Measurements from ENCODE around the gene TPRN.
A peak's percentile ranks its signal among the peaks of the same experiment; 100 is the strongest.

TPRN gene

DNA sequence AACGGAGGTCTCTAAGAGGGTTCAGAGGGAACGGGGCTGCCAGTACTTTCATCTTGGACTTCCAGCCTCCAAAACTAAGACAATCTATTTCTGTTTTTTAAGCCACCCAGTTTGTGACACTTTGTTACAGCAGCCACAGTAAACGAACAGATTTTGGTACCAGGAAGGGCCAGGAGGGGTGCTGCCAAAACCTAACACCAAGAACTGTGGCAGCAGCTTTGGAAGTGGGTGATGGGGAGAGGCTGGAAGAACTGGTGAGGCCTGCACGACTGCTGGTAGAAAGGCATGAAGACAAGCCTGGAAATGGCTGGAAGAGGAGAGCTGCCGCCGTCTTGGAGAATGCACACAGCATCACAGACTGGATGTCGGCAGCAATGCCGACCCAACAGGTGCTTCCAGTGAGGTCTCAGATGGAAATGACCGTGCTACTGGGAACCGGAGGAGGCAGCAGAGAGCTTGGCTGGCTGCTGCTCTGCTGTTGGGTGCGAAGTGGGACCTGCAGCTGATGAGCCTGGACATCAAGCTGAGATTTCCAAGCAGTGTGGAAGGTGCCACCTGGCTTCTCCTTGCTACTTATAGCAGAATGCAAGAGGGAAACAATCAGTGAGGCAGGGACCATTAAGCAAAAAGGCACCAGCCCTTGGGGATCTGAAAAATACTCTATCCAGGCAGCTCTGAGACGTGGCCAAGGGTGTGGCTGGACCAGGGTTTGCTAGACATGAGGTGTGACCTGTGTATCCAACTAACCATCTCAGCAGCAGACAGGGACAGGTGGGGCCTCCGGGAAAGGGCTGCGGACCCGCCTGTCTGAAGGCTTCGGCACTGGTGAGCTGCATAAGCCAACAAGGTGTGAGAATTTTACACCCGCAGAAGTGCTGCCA, 24.0 kb downstream of the TPRN start:
- FAIRE-seq: peak; percentile 87
- peak; percentile 89 for DNase-seq (ENCODE audit: insufficient read length, low spot score)
- no peak for TF ChIP-seq PAX5 (IDR thresholded peaks at IDR 0.05; ENCODE audit: insufficient read depth, low read length, severe bottlenecking)
- no peak for TF ChIP-seq SPI1 (IDR thresholded peaks at IDR 0.05; ENCODE audit: low read depth, low read length)
- TF ChIP-seq TAF1 (IDR thresholded peaks at IDR 0.05; ENCODE audit: low read depth, low read length): no peak
- no peak for TF ChIP-seq POU2F2 (IDR thresholded peaks at IDR 0.05; ENCODE audit: low read depth, low read length)
- no peak for TF ChIP-seq POLR2A (IDR thresholded peaks at IDR 0.05; ENCODE audit: low read depth, low read length)
- TF ChIP-seq POLR2AphosphoS5 (IDR thresholded peaks at IDR 0.05; ENCODE audit: low read depth, low read length): no peak

GRCh38 chr9:137175345-137175961, 25.1 kb downstream of the TPRN start:
- no peak for FAIRE-seq
- TF ChIP-seq SPI1 (IDR thresholded peaks at IDR 0.05; ENCODE audit: low read depth, low read length) (no peak), TAF1 (IDR thresholded peaks at IDR 0.05; ENCODE audit: low read depth, low read length) (no peak), POLR2A (IDR thresholded peaks at IDR 0.05; ENCODE audit: low read depth, low read length) (0 out of 2 replicates have a peak, but pooled peaks have one; percentile 12), POLR2AphosphoS5 (IDR thresholded peaks at IDR 0.05; ENCODE audit: low read depth, low read length) (no peak; the same call in 1 of the 2 replicates)

GRCh38 chr9:137174722-137175293, 25.7 kb downstream of the TPRN start:
- TF ChIP-seq POLR2AphosphoS5 (IDR thresholded peaks at IDR 0.05; ENCODE audit: low read depth, low read length) (no peak), POU2F2 (IDR thresholded peaks at IDR 0.05; ENCODE audit: low read depth, low read length) (no peak), SPI1 (IDR thresholded peaks at IDR 0.05; ENCODE audit: low read depth, low read length) (no peak), PAX5 (IDR thresholded peaks at IDR 0.05; ENCODE audit: insufficient read depth, low read length, severe bottlenecking) (no peak), TAF1 (IDR thresholded peaks at IDR 0.05; ENCODE audit: low read depth, low read length) (no peak), POLR2A (IDR thresholded peaks at IDR 0.05; ENCODE audit: low read depth, low read length) (no peak)
- DNase-seq (ENCODE audit: insufficient read length, low spot score) (no peak), FAIRE-seq (no peak)

More at GRCh38 chr9:137175345-137175961, 25.1 kb downstream of the TPRN start:
- no peak for DNase-seq (ENCODE audit: insufficient read length, low spot score)

GRCh38 chr9:137173796-137174664, 26.5 kb downstream of the TPRN start:
- no peak for FAIRE-seq
- no peak for DNase-seq (ENCODE audit: insufficient read length, low spot score)

GRCh38 chr9:137172901-137173795, 27.4 kb downstream of the TPRN start:
- DNase-seq (ENCODE audit: insufficient read length, low spot score): no peak
- no peak for TF ChIP-seq POU2F2 (IDR thresholded peaks at IDR 0.05; ENCODE audit: low read depth, low read length)
- no peak for TF ChIP-seq SPI1 (IDR thresholded peaks at IDR 0.05; ENCODE audit: low read depth, low read length)
- no peak for TF ChIP-seq TAF1 (IDR thresholded peaks at IDR 0.05; ENCODE audit: low read depth, low read length)
- TF ChIP-seq PAX5 (IDR thresholded peaks at IDR 0.05; ENCODE audit: insufficient read depth, low read length, severe bottlenecking): no peak
- TF ChIP-seq POLR2A (IDR thresholded peaks at IDR 0.05; ENCODE audit: low read depth, low read length): no peak
- no peak for TF ChIP-seq POLR2AphosphoS5 (IDR thresholded peaks at IDR 0.05; ENCODE audit: low read depth, low read length)
- peak; percentile 28 for FAIRE-seq

More at GRCh38 chr9:137173796-137174664, 26.5 kb downstream of the TPRN start:
- TF ChIP-seq POLR2AphosphoS5 (IDR thresholded peaks at IDR 0.05; ENCODE audit: low read depth, low read length) (no peak), POLR2A (IDR thresholded peaks at IDR 0.05; ENCODE audit: low read depth, low read length) (no peak), PAX5 (IDR thresholded peaks at IDR 0.05; ENCODE audit: insufficient read depth, low read length, severe bottlenecking) (no peak), SPI1 (IDR thresholded peaks at IDR 0.05; ENCODE audit: low read depth, low read length) (no peak), POU2F2 (IDR thresholded peaks at IDR 0.05; ENCODE audit: low read depth, low read length) (no peak), TAF1 (IDR thresholded peaks at IDR 0.05; ENCODE audit: low read depth, low read length) (no peak)

GRCh38 chr9:137171149-137171900, 29.2 kb downstream of the TPRN start:
- FAIRE-seq: no peak
- TF ChIP-seq TAF1 (IDR thresholded peaks at IDR 0.05; ENCODE audit: low read depth, low read length) (no peak), POLR2AphosphoS5 (IDR thresholded peaks at IDR 0.05; ENCODE audit: low read depth, low read length) (no peak), PAX5 (IDR thresholded peaks at IDR 0.05; ENCODE audit: insufficient read depth, low read length, severe bottlenecking) (no peak), POLR2A (IDR thresholded peaks at IDR 0.05; ENCODE audit: low read depth, low read length) (no peak), SPI1 (IDR thresholded peaks at IDR 0.05; ENCODE audit: low read depth, low read length) (no peak), POU2F2 (IDR thresholded peaks at IDR 0.05; ENCODE audit: low read depth, low read length) (no peak)
- no peak for DNase-seq (ENCODE audit: insufficient read length, low spot score)

GRCh38 chr9:137170486-137171148, 29.9 kb downstream of the TPRN start:
- TF ChIP-seq POLR2AphosphoS5 (IDR thresholded peaks at IDR 0.05; ENCODE audit: low read depth, low read length) (no peak), SPI1 (IDR thresholded peaks at IDR 0.05; ENCODE audit: low read depth, low read length) (no peak), PAX5 (IDR thresholded peaks at IDR 0.05; ENCODE audit: insufficient read depth, low read length, severe bottlenecking) (no peak), TAF1 (IDR thresholded peaks at IDR 0.05; ENCODE audit: low read depth, low read length) (no peak)
- DNase-seq (ENCODE audit: insufficient read length, low spot score) (no peak), FAIRE-seq (no peak)

All from GM12891 (cell line).